ENCODE results near the gene FAM184B.

GRCh38 chr4:17681281-17682221, 99.9 kb downstream of the FAM184B start:
- TF ChIP-seq POLR2A (IDR thresholded peaks at IDR 0.05; ENCODE audit: low read length) (no peak), GATA1 (IDR thresholded peaks at IDR 0.05; ENCODE audit: low read depth, low read length) (no peak)

Measured in erythroblast (primary cell).